Upper lobe of left lung (tissue), 4 donors: ENCODE data around the gene CAPN10.

Experiments
- CTCF ChIP-seq, 6 experiments: fragments of 450-650 bp in 4 of 6; fragments of 200-600 bp in 2 of 6; sonication (generic) in 2 of 6; IDR thresholded peaks; one replicate each; pipeline ENCODE4 v1.5.1; 2016 to 2019; ENCODE audit warnings: antibody characterized with exemption in 6 of 6
- POLR2A ChIP-seq, 4 donors: fragments of 450-650 bp; IDR thresholded peaks; one replicate each; pipeline ENCODE4 v1.5.1; 2016 to 2017; ENCODE audit warnings: antibody characterized with exemption in 4 of 4, mild to moderate bottlenecking in 2 of 4
- POLR2AphosphoS5 ChIP-seq, 2 donors: sonication (generic); formaldehyde crosslinking; IDR thresholded peaks; one replicate each; pipeline ENCODE4 v1.5.1; 2017; ENCODE audit warnings: antibody characterized with exemption in 2 of 2

DNA sequence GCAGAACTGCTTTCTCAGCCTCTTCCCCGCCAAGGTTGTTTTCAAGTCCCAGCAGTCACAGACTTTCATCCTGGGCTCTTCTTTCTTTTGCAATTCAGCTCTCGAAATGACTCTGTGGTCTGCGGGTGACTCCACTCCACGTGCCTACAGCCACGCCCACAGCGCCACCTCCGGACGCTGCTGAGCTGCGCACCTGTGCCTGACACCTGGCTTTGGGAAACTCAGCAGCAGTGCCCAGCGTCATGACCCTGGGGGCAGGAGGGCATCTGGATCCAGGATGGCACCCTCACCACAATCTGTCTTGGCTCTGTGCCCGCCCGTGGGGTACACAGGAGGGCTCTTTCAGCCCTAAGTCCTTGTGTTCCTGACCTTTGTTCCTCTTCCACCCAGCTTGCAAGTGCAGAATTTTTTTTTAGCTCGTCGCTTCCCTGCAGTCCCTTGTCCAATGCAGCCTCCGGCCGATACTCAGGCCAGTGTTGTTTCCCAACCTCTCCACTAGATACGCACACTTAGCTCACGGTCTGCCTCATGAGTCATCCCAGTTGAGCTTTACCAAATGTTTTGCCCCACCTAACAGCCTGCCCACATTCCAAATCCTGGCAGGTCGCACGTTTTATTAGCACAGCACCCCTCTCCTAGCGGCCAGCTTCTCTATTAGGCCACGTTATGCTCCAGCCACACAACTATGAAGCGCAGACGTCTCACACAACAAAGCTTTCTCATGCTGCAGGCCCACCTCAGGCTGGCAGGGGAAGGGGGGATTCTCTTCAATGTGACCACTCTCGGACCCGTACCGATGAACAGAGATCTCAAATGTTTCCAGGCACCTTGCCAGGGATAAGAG lies 6.5 kb upstream of the CAPN10 start:
- no peak for TF ChIP-seq POLR2A (IDR thresholded peaks at IDR 0.05)
- peak; percentile 29 to 71 (median 56) for TF ChIP-seq CTCF (IDR thresholded peaks at IDR 0.05)
- peak; percentile 42 to 84 for TF ChIP-seq POLR2AphosphoS5 (IDR thresholded peaks at IDR 0.05)
